NCI-H1048 (cell line): ENCODE data around the gene IQSEC1.

Experiments
- DNase-seq: peaks from one replicate; lab custom pipeline; 2025; lab: John Stamatoyannopoulos, UW

The IQSEC1 gene

GRCh38 chr3:12984023-12984823, 89.0 kb downstream of the IQSEC1 start:
- no peak for DNase-seq

- no peak for DNase-seq
These were observed 89.9 kb downstream of the IQSEC1 start for GRCh38 chr3:12983319-12983718.

- no peak for DNase-seq
These were observed 90.6 kb downstream of the IQSEC1 start for GRCh38 chr3:12982619-12983101.

GRCh38 chr3:12981306-12982275, 91.6 kb downstream of the IQSEC1 start:
- DNase-seq, result no peak

GRCh38 chr3:12980596-12981290, 92.5 kb downstream of the IQSEC1 start:
- DNase-seq, result no peak

- DNase-seq, result no peak
These were observed 93.2 kb downstream of the IQSEC1 start for GRCh38 chr3:12979947-12980487.

- DNase-seq, result no peak
These were observed 93.9 kb downstream of the IQSEC1 start for GRCh38 chr3:12979151-12979946.

- DNase-seq, result no peak
These were observed 94.5 kb downstream of the IQSEC1 start for GRCh38 chr3:12978682-12979081.

GRCh38 chr3:12977117-12977808, 96.0 kb downstream of the IQSEC1 start:
- DNase-seq, result no peak

- no peak for DNase-seq
These were observed 97.3 kb downstream of the IQSEC1 start for GRCh38 chr3:12975748-12976522.

- DNase-seq, result no peak
These were observed 98.4 kb downstream of the IQSEC1 start for GRCh38 chr3:12974819-12975218.

GRCh38 chr3:12974334-12974733, 98.9 kb downstream of the IQSEC1 start:
- DNase-seq, result no peak

GRCh38 chr3:12973827-12974226, 99.4 kb downstream of the IQSEC1 start:
- no peak for DNase-seq

GRCh38 chr3:12972781-12973702, 100.2 kb downstream of the IQSEC1 start:
- no peak for DNase-seq

GRCh38 chr3:12972043-12972442, 101.2 kb downstream of the IQSEC1 start:
- DNase-seq, result no peak

- no peak for DNase-seq
These were observed 102.5 kb downstream of the IQSEC1 start for GRCh38 chr3:12970684-12971083.

- no peak for DNase-seq
These were observed 103.7 kb downstream of the IQSEC1 start for GRCh38 chr3:12969486-12969885.

GRCh38 chr3:12968541-12968940, 104.7 kb downstream of the IQSEC1 start:
- DNase-seq, result no peak
